ENCODE data around the gene SNED1.
A peak's percentile ranks its signal among the peaks of the same experiment; 100 is the strongest.

Gene SNED1

GRCh38 chr2:240997856-240998705 is at the start of gene SNED1:
Gene SNED1, plus strand, starts transcription at chr2:240998618. Its CDS starts 220 bp downstream, at chr2:240998838.
- H3K4me3 ChIP-seq (ENCODE audit: low read depth, low read length), result peak within 1 kb of the TSS; percentile 54
- no peak for TF ChIP-seq CTCF (IDR thresholded peaks at IDR 0.05; ENCODE audit: control insufficient read depth, extremely low read depth, insufficient read depth)
- DNase-seq (ENCODE audit: low read depth), result peak; percentile 54

GRCh38 chr2:240948905-240949790 is 49.3 kb upstream of the SNED1 start:
- no peak for TF ChIP-seq CTCF (IDR thresholded peaks at IDR 0.05; ENCODE audit: control insufficient read depth, extremely low read depth, insufficient read depth)
- DNase-seq (ENCODE audit: low read depth), result no peak
- no peak overlapping the region for H3K4me3 ChIP-seq (ENCODE audit: low read depth, low read length)

- no peak for DNase-seq (ENCODE audit: low read depth)
- no peak for TF ChIP-seq CTCF (IDR thresholded peaks at IDR 0.05; ENCODE audit: control insufficient read depth, extremely low read depth, insufficient read depth)
Measured at GRCh38 chr2:240949791-240950705, 48.4 kb upstream of the SNED1 start.

GRCh38 chr2:240951045-240951594 is 47.3 kb upstream of the SNED1 start:
- TF ChIP-seq CTCF (IDR thresholded peaks at IDR 0.05; ENCODE audit: control insufficient read depth, extremely low read depth, insufficient read depth), result no peak

More at GRCh38 chr2:240949791-240950705, 48.4 kb upstream of the SNED1 start:
- H3K4me3 ChIP-seq (ENCODE audit: low read depth, low read length), result no peak overlapping the region

GRCh38 chr2:240952496-240953246 is 45.7 kb upstream of the SNED1 start:
- H3K4me3 ChIP-seq (ENCODE audit: low read depth, low read length), result no peak overlapping the region
- no peak for TF ChIP-seq CTCF (IDR thresholded peaks at IDR 0.05; ENCODE audit: control insufficient read depth, extremely low read depth, insufficient read depth)
- no peak for DNase-seq (ENCODE audit: low read depth)

More at GRCh38 chr2:240951045-240951594, 47.3 kb upstream of the SNED1 start:
- no peak for DNase-seq (ENCODE audit: low read depth)
- H3K4me3 ChIP-seq (ENCODE audit: low read depth, low read length), result no peak overlapping the region
